ENCODE results near the gene COQ10A.

COQ10A gene

GRCh38 chr12:56304872-56305590 lies 38.3 kb downstream of the COQ10A start:
- H3K9me2 ChIP-seq (replicated peaks; ENCODE audit: insufficient read depth, low read length) = no peaks in the 10 kb centered on the region
- H3K4me3 ChIP-seq (ENCODE audit: low read length) = no peak overlapping the region
- H3F3A ChIP-seq (ENCODE audit: insufficient read depth, low read length) = peaks cover 10% of the 10 kb centered on the region
- no peak overlapping the region for H3K4me2 ChIP-seq (ENCODE audit: low read depth, low read length)
- H3K9ac ChIP-seq (ENCODE audit: low read length) = no peak overlapping the region
- TF ChIP-seq EZH2phosphoT487 (IDR thresholded peaks at IDR 0.05; ENCODE audit: low read length) (no peak), EZH2 (optimal IDR thresholded peaks at IDR 0.05; ENCODE audit: low read depth, low read length) (no peak)
- TF ChIP-seq, protein P1, sequence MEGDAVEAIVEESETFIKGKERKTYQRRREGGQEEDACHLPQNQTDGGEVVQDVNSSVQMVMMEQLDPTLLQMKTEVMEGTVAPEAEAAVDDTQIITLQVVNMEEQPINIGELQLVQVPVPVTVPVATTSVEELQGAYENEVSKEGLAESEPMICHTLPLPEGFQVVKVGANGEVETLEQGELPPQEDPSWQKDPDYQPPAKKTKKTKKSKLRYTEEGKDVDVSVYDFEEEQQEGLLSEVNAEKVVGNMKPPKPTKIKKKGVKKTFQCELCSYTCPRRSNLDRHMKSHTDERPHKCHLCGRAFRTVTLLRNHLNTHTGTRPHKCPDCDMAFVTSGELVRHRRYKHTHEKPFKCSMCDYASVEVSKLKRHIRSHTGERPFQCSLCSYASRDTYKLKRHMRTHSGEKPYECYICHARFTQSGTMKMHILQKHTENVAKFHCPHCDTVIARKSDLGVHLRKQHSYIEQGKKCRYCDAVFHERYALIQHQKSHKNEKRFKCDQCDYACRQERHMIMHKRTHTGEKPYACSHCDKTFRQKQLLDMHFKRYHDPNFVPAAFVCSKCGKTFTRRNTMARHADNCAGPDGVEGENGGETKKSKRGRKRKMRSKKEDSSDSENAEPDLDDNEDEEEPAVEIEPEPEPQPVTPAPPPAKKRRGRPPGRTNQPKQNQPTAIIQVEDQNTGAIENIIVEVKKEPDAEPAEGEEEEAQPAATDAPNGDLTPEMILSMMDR (IDR thresholded peaks at IDR 0.05; ENCODE audit: low read length) = no peak
- H4K20me1 ChIP-seq (ENCODE audit: insufficient read depth, low read length) = no peaks in the 10 kb centered on the region
- DNase-seq = no peak
- no peaks in the 10 kb centered on the region for H3K36me3 ChIP-seq (replicated peaks; ENCODE audit: insufficient read depth, low read length)
- H3K27ac ChIP-seq (ENCODE audit: low read length) = no peak overlapping the region
- no peaks in the 10 kb centered on the region for H3K9me3 ChIP-seq (replicated peaks; ENCODE audit: insufficient read depth, low read length)
- no peak overlapping the region for H2AFZ ChIP-seq (ENCODE audit: low read length)
- peaks cover 14% of the 10 kb centered on the region for H3K79me2 ChIP-seq (ENCODE audit: low read length)
- H3K27me3 ChIP-seq (replicated peaks; ENCODE audit: insufficient read depth, low read length) = no peaks in the 10 kb centered on the region
- H3K4me1 ChIP-seq (ENCODE audit: low read length) = peaks cover 18% of the 10 kb centered on the region

DNA sequence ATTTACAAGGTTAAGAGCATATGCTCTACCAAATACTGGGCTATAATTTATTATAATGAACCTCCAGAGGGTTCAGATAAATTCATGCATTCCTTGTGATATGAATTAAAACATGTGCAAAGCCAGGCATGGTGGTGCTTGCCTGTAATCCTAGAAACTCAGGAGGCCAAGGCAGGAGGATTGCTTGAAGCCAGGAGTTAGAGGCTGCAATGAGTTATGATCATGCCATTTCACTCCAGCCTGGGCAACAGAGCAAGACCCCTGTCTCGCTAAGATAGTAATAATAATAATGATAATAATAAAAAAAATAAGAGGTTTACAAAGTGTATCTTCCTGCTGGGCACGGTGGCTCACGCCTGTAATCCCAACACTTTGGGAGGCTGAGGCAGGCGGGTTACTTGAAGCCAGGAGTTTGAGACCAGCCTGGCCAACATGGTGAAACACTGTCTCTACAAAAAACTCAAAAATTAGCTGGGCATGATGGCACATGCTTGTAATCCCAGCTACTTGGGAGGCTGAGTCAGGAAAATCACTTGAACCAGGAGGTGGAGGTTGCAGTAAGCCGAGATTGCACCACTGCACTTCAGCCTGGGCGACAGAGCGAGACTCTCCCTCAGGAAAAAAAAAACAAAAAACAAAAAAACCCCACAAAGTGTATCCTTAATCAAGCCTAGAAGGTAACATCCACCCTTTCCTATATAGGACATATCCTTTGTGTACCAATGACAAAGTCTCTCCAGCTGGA lies 40.7 kb downstream of the COQ10A start:
- H3K36me3 ChIP-seq (replicated peaks; ENCODE audit: insufficient read depth, low read length) = no peaks in the 10 kb centered on the region

DNA sequence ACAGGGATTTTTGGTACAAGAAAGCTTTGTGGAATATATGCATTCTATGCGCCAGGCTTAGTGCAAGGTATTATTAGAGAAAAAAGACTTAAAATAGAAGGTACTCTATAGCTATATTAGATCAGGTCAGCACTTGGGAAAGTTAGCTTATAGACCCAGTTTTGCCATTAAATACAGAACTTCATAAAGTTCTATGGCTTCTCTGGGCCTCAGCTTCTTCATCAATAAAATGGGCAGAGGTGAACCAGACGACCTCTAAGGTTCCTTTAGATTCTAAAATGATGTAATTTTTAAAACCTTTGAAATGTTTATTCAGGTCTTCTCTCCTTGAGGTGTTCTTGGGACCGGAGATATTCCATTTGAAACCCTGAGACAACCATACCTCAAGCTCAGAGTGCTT lies 42.0 kb downstream of the COQ10A start:
- H3K9me2 ChIP-seq (replicated peaks; ENCODE audit: insufficient read depth, low read length) = no peaks in the 10 kb centered on the region
- H4K20me1 ChIP-seq (ENCODE audit: insufficient read depth, low read length) = no peaks in the 10 kb centered on the region
- H3K27ac ChIP-seq (ENCODE audit: low read length) = no peak overlapping the region
- no peaks in the 10 kb centered on the region for H3K27me3 ChIP-seq (replicated peaks; ENCODE audit: insufficient read depth, low read length)
- H3K36me3 ChIP-seq (replicated peaks; ENCODE audit: insufficient read depth, low read length) = no peaks in the 10 kb centered on the region
- no peaks in the 10 kb centered on the region for H3K9me3 ChIP-seq (replicated peaks; ENCODE audit: insufficient read depth, low read length)
- DNase-seq = no peak
- no peak overlapping the region for H3K4me2 ChIP-seq (ENCODE audit: low read depth, low read length)
- H3K9ac ChIP-seq (ENCODE audit: low read length) = no peak overlapping the region
- TF ChIP-seq EZH2 (optimal IDR thresholded peaks at IDR 0.05; ENCODE audit: low read depth, low read length) (no peak), EZH2phosphoT487 (IDR thresholded peaks at IDR 0.05; ENCODE audit: low read length) (no peak)
- TF ChIP-seq, protein P1 (IDR thresholded peaks at IDR 0.05; ENCODE audit: low read length) = no peak
- H2AFZ ChIP-seq (ENCODE audit: low read length) = no peak overlapping the region
- no peak overlapping the region for H3K4me3 ChIP-seq (ENCODE audit: low read length)
- H3K4me1 ChIP-seq (ENCODE audit: low read length) = no peaks in the 10 kb centered on the region
- no peaks in the 10 kb centered on the region for H3K79me2 ChIP-seq (ENCODE audit: low read length)
- no peaks in the 10 kb centered on the region for H3F3A ChIP-seq (ENCODE audit: insufficient read depth, low read length)

More for the DNA sequence above, 40.7 kb downstream of the COQ10A start:
- Histone ChIP-seq H3K27ac (ENCODE audit: low read length) (no peak overlapping the region), H3K9me2 (replicated peaks; ENCODE audit: insufficient read depth, low read length) (no peaks in the 10 kb centered on the region), H2AFZ (ENCODE audit: low read length) (no peak overlapping the region), H3K9ac (ENCODE audit: low read length) (no peak overlapping the region), H3K9me3 (replicated peaks; ENCODE audit: insufficient read depth, low read length) (no peaks in the 10 kb centered on the region), H3K4me3 (ENCODE audit: low read length) (no peak overlapping the region), H3K27me3 (replicated peaks; ENCODE audit: insufficient read depth, low read length) (no peaks in the 10 kb centered on the region), H3K79me2 (ENCODE audit: low read length) (no peaks in the 10 kb centered on the region), H3K4me2 (ENCODE audit: low read depth, low read length) (no peak overlapping the region), H3F3A (ENCODE audit: insufficient read depth, low read length) (0 out of 2 replicates have a peak, but pooled peaks cover 3% of the 10 kb centered on the region), H4K20me1 (ENCODE audit: insufficient read depth, low read length) (no peaks in the 10 kb centered on the region), H3K4me1 (ENCODE audit: low read length) (0 out of 2 replicates have a peak, but pooled peaks cover 5% of the 10 kb centered on the region)
- TF ChIP-seq EZH2 (optimal IDR thresholded peaks at IDR 0.05; ENCODE audit: low read depth, low read length) = no peak
- TF ChIP-seq, protein P1 (IDR thresholded peaks at IDR 0.05; ENCODE audit: low read length) = no peak
- no peak for TF ChIP-seq EZH2phosphoT487 (IDR thresholded peaks at IDR 0.05; ENCODE audit: low read length)
- no peak for DNase-seq
